ENCODE measurements around the gene AFDN.

GRCh38 chr6:168012431-168013249 lies 185.9 kb downstream of the AFDN start:
- TF ChIP-seq CTCF (IDR thresholded peaks at IDR 0.05; ENCODE audit: low read length) (no peak), EZH2 (optimal IDR thresholded peaks at IDR 0.05; ENCODE audit: low read depth, low read length) (no peak)

All from MM.1S (cell line).